Neuron (in vitro differentiated cells): ENCODE measurements around the gene CKS1B.

ENCODE experiments used
- H2AFZ ChIP-seq: one replicate; pipeline ENCODE4 v1.6.1; 2013; ENCODE audit warnings: low read depth, mild to moderate bottlenecking, inconsistent platforms, low read length, moderate library complexity
- H3K27me3 ChIP-seq: one replicate; pipeline ENCODE4 v1.6.1; 2013; ENCODE audit warnings: low read length; ENCODE audit not compliant: insufficient read depth
- H3K36me3 ChIP-seq: one replicate; pipeline ENCODE4 v1.6.1; 2013; ENCODE audit warnings: low read length; ENCODE audit not compliant: insufficient read depth
- H3K4me1 ChIP-seq: one replicate; pipeline ENCODE4 v1.6.1; 2013; ENCODE audit warnings: low read length; ENCODE audit not compliant: insufficient read depth
- H3K4me3 ChIP-seq: 2 replicates; pipeline ENCODE4 v1.5.1; 2013; ENCODE audit warnings: mild to moderate bottlenecking, low read length, moderate library complexity
- H3K9me3 ChIP-seq: one replicate; pipeline ENCODE4 v1.6.1; 2013; ENCODE audit warnings: low read length

The CKS1B gene

DNA sequence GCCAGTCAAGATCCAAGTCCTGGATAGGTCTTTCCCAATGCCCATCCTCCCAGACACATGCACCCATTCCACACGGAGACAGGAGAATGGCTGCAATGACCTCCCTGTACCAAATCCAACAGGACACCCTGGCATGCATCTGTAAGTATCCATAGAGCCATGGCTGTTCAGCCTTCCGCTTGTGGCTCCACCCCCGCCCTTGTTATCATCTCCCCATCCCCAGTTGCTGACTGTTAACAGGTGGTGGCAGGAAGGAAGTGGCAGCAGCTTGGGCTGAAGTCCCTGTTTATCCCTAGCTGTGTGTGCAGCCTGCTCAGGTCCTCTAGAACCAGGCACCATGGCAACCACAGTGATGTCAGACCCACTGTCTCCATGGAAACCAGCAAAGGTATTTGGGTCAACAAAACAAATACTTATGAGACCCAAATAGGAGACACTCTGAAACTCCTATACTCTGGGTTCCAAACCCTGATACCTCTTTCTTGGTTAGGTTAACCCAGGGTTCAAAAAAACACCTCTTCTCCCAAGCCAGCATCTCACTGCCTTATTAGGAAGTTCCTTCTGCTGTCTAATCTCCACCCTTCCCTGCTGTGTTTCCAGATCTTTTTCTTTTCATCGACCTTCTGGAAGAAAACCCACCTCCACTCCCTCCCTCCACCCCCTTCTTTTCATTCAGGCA is 19.3 kb upstream of the CKS1B start:
- H3K36me3 ChIP-seq = peaks cover 31% of the 10 kb centered on the region
- H3K27me3 ChIP-seq = no peaks in the 10 kb centered on the region
- peak overlapping the region; percentile 65 for H3K4me3 ChIP-seq
- peaks cover 41% of the 10 kb centered on the region for H3K4me1 ChIP-seq
- no peaks in the 10 kb centered on the region for H3K9me3 ChIP-seq
- H2AFZ ChIP-seq = no peak overlapping the region

DNA sequence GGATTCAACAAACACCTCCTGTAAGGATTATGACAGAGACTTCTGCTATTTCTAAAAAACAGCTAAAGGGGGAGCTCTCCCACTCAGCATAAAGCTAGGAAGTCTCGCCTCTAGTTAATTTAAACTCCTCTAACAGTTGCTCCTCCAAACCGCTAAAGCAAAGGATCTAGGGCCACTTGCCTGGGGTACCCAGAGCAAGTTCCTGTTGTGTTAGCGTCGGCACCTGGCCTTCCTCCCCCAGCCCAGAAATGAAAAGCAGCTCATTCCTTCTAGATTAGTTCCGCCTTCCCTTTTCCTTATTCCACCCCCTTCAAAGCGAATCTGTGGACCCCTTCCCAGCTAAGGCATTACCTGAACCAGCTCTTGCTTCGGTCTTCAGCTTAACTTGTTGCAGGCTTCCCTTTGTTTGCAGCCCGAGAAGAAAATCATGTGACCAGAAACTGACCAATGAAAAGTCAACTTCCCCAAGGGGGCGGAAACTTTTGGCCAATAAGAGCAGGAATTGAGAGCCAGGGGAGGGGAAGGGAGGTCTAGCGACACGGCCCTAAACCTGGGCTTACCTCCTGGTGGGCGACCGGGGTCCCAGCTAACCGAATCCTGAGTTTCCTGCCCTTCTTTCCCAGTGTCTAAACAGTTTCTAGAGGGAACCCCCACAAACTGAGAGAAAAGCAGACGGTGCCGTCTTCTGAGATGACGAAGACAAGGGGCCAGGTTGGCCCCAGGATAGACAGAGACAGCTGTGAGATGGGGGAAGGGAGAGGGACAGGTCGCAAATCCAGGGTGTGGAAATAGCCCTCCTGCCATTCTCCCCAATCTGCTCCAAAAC is 18.6 kb upstream of the CKS1B start, which contains the start of gene PBXIP1:
PBXIP1 (minus strand) TSS at position 382 of the 826 bp plus-strand sequence. CDS start 2,378 bp downstream, outside the sequence.
- Histone ChIP-seq H3K36me3 (peaks cover 23% of the 10 kb centered on the region), H3K9me3 (no peaks in the 10 kb centered on the region), H3K27me3 (no peaks in the 10 kb centered on the region), H2AFZ (peak within 1 kb of the TSS; percentile 11), H3K4me3 (peak within 1 kb of the TSS; percentile 65), H3K4me1 (peaks cover 48% of the 10 kb centered on the region)

GRCh38 chr1:154956544-154956941 is 17.9 kb upstream of the CKS1B start:
- H3K36me3 ChIP-seq = peaks cover 17% of the 10 kb centered on the region
- peak overlapping the region; percentile 65 for H3K4me3 ChIP-seq
- H2AFZ ChIP-seq = no peak overlapping the region
- peaks cover 50% of the 10 kb centered on the region for H3K4me1 ChIP-seq
- no peaks in the 10 kb centered on the region for H3K9me3 ChIP-seq
- H3K27me3 ChIP-seq = no peaks in the 10 kb centered on the region

- Histone ChIP-seq H3K4me1 (peaks cover 52% of the 10 kb centered on the region), H3K4me3 (no peak overlapping the region), H3K27me3 (no peaks in the 10 kb centered on the region), H3K36me3 (peaks cover 15% of the 10 kb centered on the region), H2AFZ (no peak overlapping the region), H3K9me3 (no peaks in the 10 kb centered on the region)
Measured at GRCh38 chr1:154957091-154957657, 17.3 kb upstream of the CKS1B start.

DNA sequence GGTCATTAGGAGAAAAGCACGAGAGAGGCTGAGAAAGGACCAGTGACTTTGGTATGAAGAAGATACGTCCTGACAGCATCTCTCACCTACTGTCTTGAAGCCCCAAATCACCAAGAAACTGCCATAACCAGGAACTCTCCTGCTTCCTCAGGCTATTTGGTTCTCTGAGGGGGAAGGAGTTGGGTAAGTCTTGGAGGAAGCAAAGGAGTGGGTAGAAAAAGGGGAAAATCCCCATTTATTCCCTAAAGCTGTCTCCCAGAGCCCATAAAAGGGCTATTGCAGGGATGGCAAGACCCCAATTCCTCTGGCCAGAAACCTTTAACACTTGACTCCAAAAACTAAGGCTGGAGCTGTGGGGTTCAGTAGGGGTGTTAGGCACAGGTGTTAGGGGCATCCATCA is 16.4 kb upstream of the CKS1B start:
- Histone ChIP-seq H3K4me1 (peaks cover 59% of the 10 kb centered on the region), H3K9me3 (no peaks in the 10 kb centered on the region), H3K27me3 (no peaks in the 10 kb centered on the region), H3K36me3 (peaks cover 16% of the 10 kb centered on the region), H2AFZ (no peak overlapping the region), H3K4me3 (no peak overlapping the region)

DNA sequence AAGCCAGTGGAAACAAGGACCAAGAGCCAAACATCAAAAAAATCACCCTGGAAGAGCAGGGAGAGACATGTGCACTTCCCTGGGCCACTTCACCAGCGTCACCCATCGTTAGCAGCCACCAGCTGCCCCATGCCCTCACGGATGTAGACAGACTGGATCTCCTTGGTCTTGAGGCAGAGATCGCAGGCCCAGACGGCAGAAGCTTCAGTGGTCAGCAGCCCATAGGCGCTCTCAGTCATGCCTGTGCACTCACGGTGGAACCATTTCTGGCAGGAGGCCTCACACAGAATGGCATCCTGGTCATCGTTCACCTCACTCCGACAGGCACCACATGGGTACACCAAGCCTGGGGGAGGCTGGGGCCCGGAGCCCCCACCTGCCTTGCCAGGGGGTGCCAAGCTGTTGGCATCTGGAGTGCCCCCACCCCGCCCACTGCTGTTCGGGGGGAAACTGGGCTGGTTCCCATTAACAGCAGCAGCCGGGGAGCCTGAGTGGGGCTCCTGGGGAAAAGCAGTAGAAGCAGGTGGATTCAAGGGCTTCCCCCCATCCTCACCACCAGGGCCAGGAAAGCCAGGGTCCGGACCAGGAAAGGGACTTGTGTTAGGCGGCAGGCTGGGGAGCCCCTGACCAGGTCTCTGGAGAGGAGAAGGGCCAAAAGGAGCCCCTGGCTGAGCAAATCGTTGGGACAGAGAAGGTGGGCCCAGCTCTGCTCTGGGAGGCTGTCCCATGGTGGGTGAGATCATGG is 15.6 kb upstream of the CKS1B start:
- Histone ChIP-seq H3K9me3 (no peaks in the 10 kb centered on the region), H3K4me1 (peaks cover 56% of the 10 kb centered on the region), H3K27me3 (no peaks in the 10 kb centered on the region), H3K4me3 (no peak overlapping the region), H2AFZ (no peak overlapping the region), H3K36me3 (peaks cover 24% of the 10 kb centered on the region)

DNA sequence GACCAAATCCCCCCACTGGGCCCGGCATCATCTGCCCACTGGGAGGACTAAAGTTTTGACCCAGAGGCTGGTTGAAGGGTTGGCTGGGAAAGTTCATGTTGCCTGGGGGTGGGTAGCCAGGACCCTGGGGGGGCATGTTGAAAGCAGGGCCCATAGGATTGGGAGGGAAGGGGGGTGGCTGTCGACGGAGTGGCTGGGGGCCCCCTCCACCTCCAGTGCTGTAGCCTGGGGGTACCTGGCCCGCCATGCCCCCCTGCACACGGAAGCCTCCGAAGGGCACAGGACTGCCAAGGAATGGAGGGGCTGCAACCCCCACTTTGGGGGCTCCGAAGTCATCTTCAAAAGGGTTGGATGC is 15.1 kb upstream of the CKS1B start:
- peaks cover 51% of the 10 kb centered on the region for H3K4me1 ChIP-seq
- peaks cover 28% of the 10 kb centered on the region for H3K36me3 ChIP-seq
- no peaks in the 10 kb centered on the region for H3K9me3 ChIP-seq
- no peaks in the 10 kb centered on the region for H3K27me3 ChIP-seq
- no peak overlapping the region for H3K4me3 ChIP-seq
- no peak overlapping the region for H2AFZ ChIP-seq

GRCh38 chr1:154960446-154961136 is 13.9 kb upstream of the CKS1B start:
- no peaks in the 10 kb centered on the region for H3K9me3 ChIP-seq

GRCh38 chr1:154961207-154962155 is 13.0 kb upstream of the CKS1B start, which contains the start of gene PYGO2:
PYGO2 (minus strand) TSS chr1:154961782; CDS start chr1:154961576, 206 bp downstream.
- no peaks in the 10 kb centered on the region for H3K9me3 ChIP-seq
- H2AFZ ChIP-seq = peak within 1 kb of the TSS; percentile 64
- H3K4me3 ChIP-seq = peak within 1 kb of the TSS; percentile 83
- H3K4me1 ChIP-seq = peaks cover 34% of the 10 kb centered on the region
- H3K27me3 ChIP-seq = no peaks in the 10 kb centered on the region
- H3K36me3 ChIP-seq = peaks cover 45% of the 10 kb centered on the region

More at GRCh38 chr1:154960446-154961136, 13.9 kb upstream of the CKS1B start:
- Histone ChIP-seq H3K27me3 (no peaks in the 10 kb centered on the region), H2AFZ (no peak overlapping the region), H3K4me1 (peaks cover 39% of the 10 kb centered on the region), H3K36me3 (peaks cover 36% of the 10 kb centered on the region), H3K4me3 (peak overlapping the region; percentile 83)

DNA sequence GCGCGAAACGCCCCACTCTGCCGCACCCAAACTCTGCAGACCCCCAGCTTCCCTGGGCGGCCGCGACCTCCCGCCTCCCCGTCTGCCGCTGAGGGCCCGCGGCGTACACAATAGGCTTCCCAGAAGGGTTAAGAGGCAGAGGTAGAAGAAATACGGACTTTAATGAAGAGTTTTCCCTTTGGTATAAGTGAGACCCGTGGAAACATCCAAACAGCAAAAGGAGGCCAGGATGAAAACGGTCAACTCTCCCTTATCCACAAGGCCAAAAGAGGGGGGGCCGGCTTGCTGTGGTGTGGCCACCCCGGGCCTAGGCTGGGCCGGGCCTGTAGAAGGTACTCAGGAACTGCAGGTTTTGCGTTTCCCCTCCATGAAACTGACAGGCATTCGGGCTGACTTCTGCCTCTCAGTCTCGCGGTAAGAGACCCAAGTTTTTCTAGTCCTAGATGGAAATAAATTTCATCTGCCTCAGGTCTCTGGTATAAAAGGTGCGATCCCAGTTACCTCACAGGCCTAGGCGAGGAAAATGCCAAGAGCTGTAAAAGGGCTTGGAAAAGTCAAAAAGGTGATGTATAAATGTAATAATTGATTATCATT is 12.2 kb upstream of the CKS1B start:
- peaks cover 52% of the 10 kb centered on the region for H3K36me3 ChIP-seq

DNA sequence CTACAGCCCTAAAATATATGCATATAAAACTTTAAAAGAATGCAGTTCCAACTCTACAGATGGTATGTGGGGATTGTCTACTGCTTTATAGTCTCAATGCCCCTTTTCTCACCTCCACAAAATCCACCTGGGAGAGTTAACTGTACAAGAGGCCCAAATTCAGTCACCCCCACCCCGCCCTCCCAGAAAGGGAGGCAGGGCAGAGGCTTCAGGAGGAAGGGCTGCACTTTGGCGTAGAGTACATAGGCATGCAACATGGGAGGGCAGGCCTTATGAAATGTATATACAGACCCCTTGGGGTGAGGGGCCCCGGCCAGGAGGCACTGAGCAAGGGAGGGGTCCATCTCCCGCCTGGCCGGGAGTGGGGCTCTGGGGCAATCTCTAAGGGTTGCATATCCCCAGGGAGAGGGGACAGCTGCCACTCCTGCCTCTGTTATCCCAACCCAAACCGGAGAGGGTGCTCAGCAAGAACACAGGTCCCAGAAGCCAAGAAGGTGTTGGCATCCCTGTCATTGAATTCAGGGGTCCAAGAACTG is 11.6 kb upstream of the CKS1B start:
- peaks cover 55% of the 10 kb centered on the region for H3K36me3 ChIP-seq
- no peaks in the 10 kb centered on the region for H3K27me3 ChIP-seq
- H3K4me3 ChIP-seq = peak overlapping the region; percentile 83
- H3K4me1 ChIP-seq = peaks cover 25% of the 10 kb centered on the region
- H3K9me3 ChIP-seq = no peaks in the 10 kb centered on the region
- no peak overlapping the region for H2AFZ ChIP-seq

More for the DNA sequence above, 12.2 kb upstream of the CKS1B start:
- H2AFZ ChIP-seq = peak overlapping the region; percentile 64
- H3K9me3 ChIP-seq = no peaks in the 10 kb centered on the region
- H3K4me1 ChIP-seq = peaks cover 26% of the 10 kb centered on the region
- H3K27me3 ChIP-seq = no peaks in the 10 kb centered on the region
- H3K4me3 ChIP-seq = peak overlapping the region; percentile 83
